Natural killer cell (primary cell): ENCODE measurements around the gene NRP1. TPM values are rescaled to one million over a fixed set of nuclear protein-coding genes. Genes with fewer than 3 reads are reported as not detected.

Experiments used
- ATAC-seq, 3 donors: fragments of 150-1000 bp in 2 of 3; fragments of 200-7000 bp in 1 of 3; cut with Tn5 transposase; 1 replicate in 1 of 3; 2 replicates in 2 of 3; pipeline ENCODE4 v1.10.0; 2021; ENCODE audit warnings: mild to moderate bottlenecking in 2 of 3, moderate library complexity in 2 of 3
- DNase-seq, 2 donors: peaks; one replicate each; pipeline versions ENCODE4 v3.0.0 to v3.0.0-alpha.2; 2013 to 2021; ENCODE audit warnings: mixed read lengths in 1 of 2
- H3K27ac ChIP-seq: one replicate; pipeline ENCODE4 v1.5.1; 2013; ENCODE audit warnings: mild to moderate bottlenecking, low read length
- H3K27me3 ChIP-seq: one replicate; pipeline ENCODE4 v1.6.1; 2013; ENCODE audit warnings: low read length; ENCODE audit not compliant: control insufficient read depth, insufficient read depth
- H3K36me3 ChIP-seq: one replicate; pipeline ENCODE4 v1.6.1; 2013; ENCODE audit warnings: low read length; ENCODE audit not compliant: control insufficient read depth, insufficient read depth
- H3K4me1 ChIP-seq: one replicate; pipeline ENCODE4 v1.6.1; 2013; ENCODE audit warnings: low read length; ENCODE audit not compliant: control insufficient read depth, insufficient read depth
- H3K4me3 ChIP-seq: one replicate; pipeline ENCODE4 v1.5.1; 2013; ENCODE audit warnings: low read length
- H3K9me3 ChIP-seq: one replicate; pipeline ENCODE4 v1.6.1; 2013; ENCODE audit warnings: low read length; ENCODE audit not compliant: control insufficient read depth, insufficient read depth
- H3K27ac Mint-ChIP-seq, 2 donors: one replicate each; pipeline ENCODE4 v1.8.0; 2022; ENCODE audit warnings: mild to moderate bottlenecking in 2 of 2, mixed read lengths in 2 of 2, moderate library complexity in 1 of 2
- H3K27me3 Mint-ChIP-seq, 2 donors: one replicate each; pipeline ENCODE4 v1.8.0; 2022; ENCODE audit warnings: low read depth in 2 of 2, mixed read lengths in 2 of 2
- H3K36me3 Mint-ChIP-seq: one replicate; pipeline ENCODE4 v1.8.0; 2022; ENCODE audit warnings: mixed read lengths
- H3K4me1 Mint-ChIP-seq, 2 donors: one replicate each; pipeline ENCODE4 v1.8.0; 2022; ENCODE audit warnings: mixed read lengths in 2 of 2
- H3K4me3 Mint-ChIP-seq: one replicate; pipeline ENCODE4 v1.8.0; 2022; ENCODE audit warnings: mild to moderate bottlenecking, moderate library complexity, mixed read lengths
- H3K9me3 Mint-ChIP-seq, 2 donors: one replicate each; pipeline ENCODE4 v1.8.0; 2022; ENCODE audit warnings: mixed read lengths in 2 of 2
- CTCF ChIP-seq: fragments of 200-600 bp; IDR thresholded peaks from one replicate; pipeline ENCODE4 v1.8.0; 2022; ENCODE audit warnings: antibody characterized with exemption
- WGBS: methylation state at CpG from one replicate; pipeline ENCODE4 v1.1.7; 2013; ENCODE audit warnings: missing lambda C conversion rate; ENCODE audit not compliant: insufficient coverage; 5-methylcytosine and 5-hydroxymethylcytosine counted together
- intact Hi-C: fragments of 100-400 bp; cut with micrococcal nuclease; formaldehyde crosslinking; loops from one replicate; pipeline ENCODE4 v1.14.2; 2022
- total RNA-seq, 4 donors: library from RNA; stranded (reverse); fragments of 120-200 nt in 1 of 4; gene quantifications; one replicate each; pipeline versions ENCODE4 v1.2.3 to v1.2.4, GENCODE V29; 2013 to 2022

Gene NRP1
- total RNA-seq, 3 donors from 2014 or later (not counting 1 experiment from before 2014, with no cell fraction given), result 0.16 to 1.5 TPM; not detected in 1

- H3K4me3 ChIP-seq, result no peak overlapping the region
- H3K9me3 ChIP-seq, result no peaks in the 10 kb centered on the region
- H3K4me1 ChIP-seq, result peaks cover 8% of the 10 kb centered on the region
- Mint-ChIP-seq H3K36me3 (no peaks in the 10 kb centered on the region), H3K27me3 (peaks cover 7 to 14% of the 10 kb centered on the region in 2 donors), H3K27ac (no peak overlapping the region), H3K4me1 (peaks cover 13 to 19% of the 10 kb centered on the region in 2 donors), H3K4me3 (no peak overlapping the region), H3K9me3 (no peaks in the 10 kb centered on the region)
- no peaks in the 10 kb centered on the region for H3K36me3 ChIP-seq
- 93% methylated on average over 3 of the region's 4 CpGs for WGBS
- no peak for ATAC-seq
- intact Hi-C loops, result no loop called here
- H3K27ac ChIP-seq, result no peak overlapping the region
- no peaks in the 10 kb centered on the region for H3K27me3 ChIP-seq
- TF ChIP-seq CTCF, result no peak
- no peak for DNase-seq
These were observed 71.0 kb downstream of the NRP1 start for GRCh38 chr10:33263453-33263852.

GRCh38 chr10:33262871-33263270 is 71.6 kb downstream of the NRP1 start:
- Histone ChIP-seq H3K36me3 (no peaks in the 10 kb centered on the region), H3K4me3 (no peak overlapping the region), H3K9me3 (no peaks in the 10 kb centered on the region), H3K4me1 (peaks cover 5% of the 10 kb centered on the region), H3K27me3 (no peaks in the 10 kb centered on the region), H3K27ac (no peak overlapping the region)
- no peaks in the 10 kb centered on the region for H3K9me3 Mint-ChIP-seq
- intact Hi-C loops, result no loop called here
- DNase-seq (no peak), ATAC-seq (no peak)
- no peak for TF ChIP-seq CTCF
- H3K4me3 Mint-ChIP-seq, result no peak overlapping the region
- 71% methylated on average over 1 of the region's 3 CpGs for WGBS
- peaks cover 7 to 14% of the 10 kb centered on the region in 2 donors for H3K27me3 Mint-ChIP-seq
- H3K36me3 Mint-ChIP-seq, result no peaks in the 10 kb centered on the region
- H3K27ac Mint-ChIP-seq, result no peak overlapping the region
- H3K4me1 Mint-ChIP-seq, result peaks cover 11 to 13% of the 10 kb centered on the region in 2 donors

- no peaks in the 10 kb centered on the region for H3K36me3 Mint-ChIP-seq
- TF ChIP-seq CTCF, result no peak
- Histone ChIP-seq H3K4me3 (no peak overlapping the region), H3K4me1 (no peaks in the 10 kb centered on the region), H3K9me3 (no peaks in the 10 kb centered on the region), H3K27me3 (no peaks in the 10 kb centered on the region), H3K27ac (no peak overlapping the region), H3K36me3 (no peaks in the 10 kb centered on the region)
- intact Hi-C loops, result no loop called here
- peaks cover 7 to 14% of the 10 kb centered on the region in 2 donors for H3K27me3 Mint-ChIP-seq
- no peak overlapping the region for H3K4me3 Mint-ChIP-seq
- H3K27ac Mint-ChIP-seq, result no peak overlapping the region
- no peaks in the 10 kb centered on the region for H3K4me1 Mint-ChIP-seq
- no peaks in the 10 kb centered on the region for H3K9me3 Mint-ChIP-seq
- no peak for DNase-seq
- ATAC-seq, result no peak
- WGBS, result 89% methylated on average over 4 of the region's 5 CpGs
These were observed 73.9 kb downstream of the NRP1 start for GRCh38 chr10:33260403-33261149.

DNA sequence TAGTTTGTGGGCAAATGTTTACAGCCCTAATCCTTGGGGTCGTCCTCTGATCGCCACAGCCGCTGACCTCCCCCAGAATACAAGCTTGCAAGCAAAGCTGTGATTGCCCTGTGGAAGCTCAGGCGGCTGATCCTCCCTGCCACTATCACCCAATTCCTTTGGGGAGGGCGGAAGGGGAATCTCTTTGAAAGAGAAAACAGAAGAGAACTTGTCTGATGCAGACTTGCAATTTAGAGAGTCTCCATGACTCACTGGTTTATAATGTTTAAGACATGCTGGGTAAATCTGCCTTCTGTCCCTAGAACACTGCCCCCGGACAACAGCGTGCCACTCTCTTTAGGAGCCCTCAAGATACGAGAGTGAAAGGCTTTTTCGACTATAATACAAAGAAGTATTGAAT is 75.5 kb downstream of the NRP1 start:
- 84% methylated on average over 9 of the region's 9 CpGs for WGBS

More for the DNA sequence above, 75.5 kb downstream of the NRP1 start:
- Mint-ChIP-seq H3K27me3 (peaks cover 7 to 14% of the 10 kb centered on the region in 2 donors), H3K27ac (no peak overlapping the region), H3K36me3 (no peaks in the 10 kb centered on the region), H3K4me1 (no peaks in the 10 kb centered on the region), H3K9me3 (no peaks in the 10 kb centered on the region), H3K4me3 (no peak overlapping the region)
- DNase-seq (no peak), ATAC-seq (no peak)
- no peak for TF ChIP-seq CTCF
- intact Hi-C loops, result no loop called here
- no peak overlapping the region for H3K4me3 ChIP-seq
- H3K36me3 ChIP-seq, result no peaks in the 10 kb centered on the region
- no peaks in the 10 kb centered on the region for H3K4me1 ChIP-seq
- no peaks in the 10 kb centered on the region for H3K9me3 ChIP-seq
- no peaks in the 10 kb centered on the region for H3K27me3 ChIP-seq
- H3K27ac ChIP-seq, result no peak overlapping the region
